ENCODE results near the gene MGMT.

The MGMT gene

GRCh38 chr10:129784891-129785290 is 317.9 kb downstream of the MGMT start:
- TF ChIP-seq, protein P1, sequence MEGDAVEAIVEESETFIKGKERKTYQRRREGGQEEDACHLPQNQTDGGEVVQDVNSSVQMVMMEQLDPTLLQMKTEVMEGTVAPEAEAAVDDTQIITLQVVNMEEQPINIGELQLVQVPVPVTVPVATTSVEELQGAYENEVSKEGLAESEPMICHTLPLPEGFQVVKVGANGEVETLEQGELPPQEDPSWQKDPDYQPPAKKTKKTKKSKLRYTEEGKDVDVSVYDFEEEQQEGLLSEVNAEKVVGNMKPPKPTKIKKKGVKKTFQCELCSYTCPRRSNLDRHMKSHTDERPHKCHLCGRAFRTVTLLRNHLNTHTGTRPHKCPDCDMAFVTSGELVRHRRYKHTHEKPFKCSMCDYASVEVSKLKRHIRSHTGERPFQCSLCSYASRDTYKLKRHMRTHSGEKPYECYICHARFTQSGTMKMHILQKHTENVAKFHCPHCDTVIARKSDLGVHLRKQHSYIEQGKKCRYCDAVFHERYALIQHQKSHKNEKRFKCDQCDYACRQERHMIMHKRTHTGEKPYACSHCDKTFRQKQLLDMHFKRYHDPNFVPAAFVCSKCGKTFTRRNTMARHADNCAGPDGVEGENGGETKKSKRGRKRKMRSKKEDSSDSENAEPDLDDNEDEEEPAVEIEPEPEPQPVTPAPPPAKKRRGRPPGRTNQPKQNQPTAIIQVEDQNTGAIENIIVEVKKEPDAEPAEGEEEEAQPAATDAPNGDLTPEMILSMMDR (IDR thresholded peaks at IDR 0.05): no peak
- TF ChIP-seq ZFX (IDR thresholded peaks at IDR 0.05; ENCODE audit: borderline replicate concordance): no peak
- H3K27ac ChIP-seq: no peak overlapping the region

- no peak overlapping the region for H3K27ac ChIP-seq
- no peak for TF ChIP-seq ZFX (IDR thresholded peaks at IDR 0.05; ENCODE audit: borderline replicate concordance)
- TF ChIP-seq, protein P1 (IDR thresholded peaks at IDR 0.05): no peak
Observed at GRCh38 chr10:129785536-129785981, 318.5 kb downstream of the MGMT start.

GRCh38 chr10:129786216-129786615 is 319.2 kb downstream of the MGMT start:
- H3K27ac ChIP-seq: no peak overlapping the region

GRCh38 chr10:129787557-129787956 is 320.5 kb downstream of the MGMT start:
- TF ChIP-seq, protein P1 (IDR thresholded peaks at IDR 0.05): no peak
- TF ChIP-seq ZFX (IDR thresholded peaks at IDR 0.05; ENCODE audit: borderline replicate concordance): no peak
- no peak overlapping the region for H3K27ac ChIP-seq

More at GRCh38 chr10:129786216-129786615, 319.2 kb downstream of the MGMT start:
- TF ChIP-seq, protein P1 (IDR thresholded peaks at IDR 0.05): no peak
- no peak for TF ChIP-seq ZFX (IDR thresholded peaks at IDR 0.05; ENCODE audit: borderline replicate concordance)

DNA sequence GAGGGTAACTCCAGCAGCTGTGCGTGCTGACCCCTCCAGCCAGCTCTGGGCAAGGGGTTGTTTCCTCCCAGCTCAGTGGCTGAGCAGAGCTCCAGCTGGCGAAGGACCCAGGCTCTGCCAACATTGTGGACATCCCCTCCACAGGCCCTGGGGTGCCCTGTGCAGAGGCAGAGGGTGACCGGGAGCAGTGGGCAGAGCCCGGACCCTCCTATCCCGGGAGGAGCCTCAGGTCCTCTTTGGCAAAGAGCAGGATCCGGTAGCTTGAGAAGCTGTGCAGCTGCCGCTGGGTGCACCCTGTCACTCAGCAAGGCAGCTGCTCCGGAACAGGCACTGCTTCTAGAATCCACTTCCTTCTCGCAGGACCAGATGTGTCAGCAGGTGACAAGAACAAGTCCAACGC is 321.2 kb downstream of the MGMT start:
- TF ChIP-seq, protein P1 (IDR thresholded peaks at IDR 0.05): no peak
- TF ChIP-seq ZFX (IDR thresholded peaks at IDR 0.05; ENCODE audit: borderline replicate concordance): no peak

DNA sequence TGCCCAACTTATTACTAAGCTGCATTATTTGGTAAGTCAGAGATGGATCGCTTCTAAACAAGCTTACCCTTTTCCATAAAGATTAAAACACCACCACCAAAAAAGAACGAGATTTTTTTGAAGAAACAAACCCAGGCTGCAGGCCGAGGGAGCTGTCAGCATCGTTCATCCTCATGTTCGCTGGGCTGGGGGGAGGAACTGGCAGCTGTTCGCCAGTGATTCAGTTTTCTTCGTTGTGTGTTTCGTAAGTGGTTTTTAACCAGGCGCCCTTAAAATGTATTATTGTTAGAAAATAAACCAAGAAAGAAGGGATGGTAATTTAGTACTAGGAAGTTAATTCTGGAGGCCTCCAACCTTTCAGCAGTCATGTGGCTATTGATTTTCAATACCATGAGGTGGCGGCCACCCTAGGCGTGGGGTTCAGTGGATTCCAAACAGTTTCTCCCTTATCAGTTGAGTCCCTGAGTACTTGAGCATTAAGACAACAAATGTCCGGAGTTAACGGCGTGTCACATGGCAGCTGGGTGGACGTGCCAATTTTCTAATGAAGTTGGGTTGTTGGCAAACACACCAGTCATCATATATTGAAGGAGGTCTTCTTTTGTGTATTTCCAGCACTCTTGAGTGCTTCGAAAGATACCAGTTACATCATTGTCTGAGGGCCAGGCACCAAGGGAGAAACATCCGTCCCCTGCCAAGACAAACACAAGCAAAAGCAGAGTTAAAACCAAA is 323.8 kb downstream of the MGMT start:
- TF ChIP-seq ZFX (IDR thresholded peaks at IDR 0.05; ENCODE audit: borderline replicate concordance): no peak
- TF ChIP-seq, protein P1 (IDR thresholded peaks at IDR 0.05): no peak
- no peak overlapping the region for H3K27ac ChIP-seq

More for the DNA sequence above, 321.2 kb downstream of the MGMT start:
- no peak overlapping the region for H3K27ac ChIP-seq

DNA sequence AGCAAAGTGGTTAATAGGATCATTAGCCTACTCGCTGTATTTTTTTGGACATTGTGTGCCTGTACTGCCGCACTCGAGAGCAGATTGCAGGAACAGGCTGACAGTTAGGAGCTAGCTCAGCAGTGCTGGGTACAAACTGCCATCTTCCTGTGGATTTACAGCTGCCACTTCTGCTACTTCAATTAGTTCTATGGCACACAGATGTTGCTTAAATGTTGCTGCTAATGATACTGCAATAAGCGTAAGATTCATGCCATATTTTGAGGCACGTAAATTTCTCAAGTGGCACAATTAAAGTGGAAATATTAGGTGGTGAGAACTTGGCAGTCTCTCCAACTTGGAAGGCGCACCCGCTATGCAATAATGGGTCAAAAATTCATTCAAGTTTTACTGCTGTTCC is 325.1 kb downstream of the MGMT start:
- TF ChIP-seq ZFX (IDR thresholded peaks at IDR 0.05; ENCODE audit: borderline replicate concordance): no peak
- TF ChIP-seq, protein P1 (IDR thresholded peaks at IDR 0.05): no peak
- no peak overlapping the region for H3K27ac ChIP-seq

Data from 22Rv1 (cell line).